Heart left ventricle (tissue), 16 donors: ENCODE results near the gene KIF4A. TPM values are rescaled to one million over a fixed set of nuclear protein-coding genes. Genes with fewer than 3 reads are reported as not detected.

Experiments used
- ATAC-seq, 4 donors: fragments of 200-7000 bp; cut with Tn5 transposase; one replicate each; pipeline ENCODE4 v1.9.1; 2020 to 2022; ENCODE audit warnings: moderate library complexity in 4 of 4, mild to moderate bottlenecking in 3 of 4, moderate number of reproducible peaks in 1 of 4
- DNase-seq, 5 donors: peaks; one replicate each; pipeline ENCODE4 v3.0.0-alpha.2; 2020
- H3K27ac ChIP-seq, 12 donors: fragments of 200-600 bp; sonication (generic) in 4 of 12; one replicate each; pipeline versions ENCODE4 v1.5.0 to v1.8.0; 2016 to 2022; ENCODE audit warnings: mild to moderate bottlenecking in 2 of 12
- H3K27me3 ChIP-seq, 9 donors: fragments of 200-600 bp; sonication (generic) in 2 of 9; one replicate each; pipeline versions ENCODE4 v1.5.1 to v1.8.0; 2016 to 2022; ENCODE audit warnings: mild to moderate bottlenecking in 3 of 9
- H3K36me3 ChIP-seq, 9 donors: fragments of 200-600 bp; sonication (generic) in 2 of 9; one replicate each; pipeline versions ENCODE4 v1.5.0 to v1.8.0; 2018 to 2022; ENCODE audit warnings: mild to moderate bottlenecking in 2 of 9
- H3K4me1 ChIP-seq, 12 donors: fragments of 200-600 bp; sonication (generic) in 4 of 12; one replicate each; pipeline versions ENCODE4 v1.5.0 to v1.8.0; 2016 to 2022; ENCODE audit warnings: mild to moderate bottlenecking in 3 of 12
- H3K4me3 ChIP-seq, 12 donors: fragments of 200-600 bp; sonication (generic) in 4 of 12; one replicate each; pipeline versions ENCODE4 v1.5.0 to v1.8.0; 2017 to 2022; ENCODE audit warnings: mild to moderate bottlenecking in 9 of 12, moderate library complexity in 4 of 12
- H3K9me3 ChIP-seq, 12 donors: fragments of 200-600 bp; sonication (generic) in 4 of 12; one replicate each; pipeline versions ENCODE4 v1.5.0 to v1.8.0; 2016 to 2022; ENCODE audit warnings: mild to moderate bottlenecking in 1 of 12
- CTCF ChIP-seq, 12 donors: fragments of 200-600 bp; sonication (generic) in 4 of 12; IDR thresholded peaks; one replicate each; pipeline versions ENCODE4 v1.5.0 to v1.8.0; 2018 to 2022; ENCODE audit warnings: antibody characterized with exemption in 12 of 12, mild to moderate bottlenecking in 5 of 12
- POLR2A ChIP-seq, 2 donors: fragments of 450-650 bp; IDR thresholded peaks; one replicate each; pipeline ENCODE4 v1.6.1; 2017; ENCODE audit warnings: antibody characterized with exemption in 2 of 2, mild to moderate bottlenecking in 2 of 2, moderate library complexity in 2 of 2
- WGBS, 4 donors: extraction: QIAGEN DNeasy Blood & Tissue Kit in 2 of 4; methylation state at CpG; one replicate each; pipeline versions ENCODE4 v1.1.5 to v1.1.7; 2013 to 2018; 5-methylcytosine and 5-hydroxymethylcytosine counted together
- intact Hi-C, 10 donors: fragments of 100-400 bp; cut with DNase I; formaldehyde crosslinking; loops; one replicate each; pipeline versions ENCODE4 v1.11.1 to v1.14.2; 2022
- polyA plus RNA-seq, 2 donors: library from polyadenylated mRNA; stranded (reverse); fragments of 200-250 nt; gene quantifications; one replicate each; pipeline ENCODE4 v1.2.3, GENCODE V29; 2013
- total RNA-seq, 9 donors: library from RNA; depleted of rRNA in 2 of 9; stranded (reverse); fragments of >200 nt in 2 of 9; fragmentation: NEBNext Ultra II Directional in 3 of 9; extraction: Animal tissue kit (Norgen Biotek cat#: 25700) in 3 of 9; gene quantifications; one replicate each; pipeline versions ENCODE4 v1.1.0 to v1.2.4, GENCODE V29; 2016 to 2023
- donor health status: ischemic (EF 13 %, LVEDD 7.1; RV severe dilation, severe dysfunction).
- donor health status: healthy with polysubstance abuse.
- donor health status: DM: no; HTN: yes; CAD: no.
- donor health status: DM: no; HTN: no; CAD: no.
- donor health status: ischemic (EF 25% LVEDD 6.9; RV normal size, moderate dysfunction).
- donor health status: ischemic (EF 25% LVEDD 5.7; RV mildly dilated, moderate dysfunction).
- donor health status: healthy.
- donor health status: DM: yes; HTN: yes; CAD: no.
- donor health status: ischemic (EF 35%, LVEDD 5.7; RV mildly dilated, moderate dysfunction).
- donor health status: nonischemic (EF 11% LVEDD 7.7; RV severe dilation, severe dysfunction).
- donor health status: DM: yes; HTN: yes; CAD: no.
- donor health status: PGD.
- donor health status: ischemic (EF 29% LVEDD 5.4; RV normal size, mild dysfunction).
- donor health status: nonischemic (EF 23%, LVEDD 6.1; RV moderate dilation, normal function).

Gene KIF4A
- total and polyA plus RNA-seq, 11 donors, result 0.04 to 4.1 (median 0.18) TPM; not detected in 2

- H3K27me3 ChIP-seq, result peaks cover 0 to 7% (median 0%) of the 10 kb centered on the region in 9 donors
- DNase-seq, result no peak
- ATAC-seq, result no peak
- WGBS, 4 donors, result 70 to 97% (median 84%) methylated on average over 2 of the region's 2 CpGs
- no peak overlapping the region for H3K27ac ChIP-seq
- TF ChIP-seq CTCF (IDR thresholded peaks at IDR 0.05) (no peak), POLR2A (IDR thresholded peaks at IDR 0.05) (no peak)
- peaks cover 0 to 3% (median 0%) of the 10 kb centered on the region in 12 donors for H3K4me1 ChIP-seq
- no peak overlapping the region for H3K4me3 ChIP-seq
- intact Hi-C loops, result no loop called here
- no peaks in the 10 kb centered on the region for H3K9me3 ChIP-seq
- no peaks in the 10 kb centered on the region for H3K36me3 ChIP-seq
Measured at GRCh38 chrX:70402721-70403120, 112.8 kb downstream of the KIF4A start.

GRCh38 chrX:70405003-70405402, 115.1 kb downstream of the KIF4A start:
- Histone ChIP-seq H3K27ac (no peak overlapping the region), H3K4me1 (no peaks in the 10 kb centered on the region), H3K4me3 (no peak overlapping the region), H3K27me3 (peaks cover 0 to 7% (median 0%) of the 10 kb centered on the region in 9 donors), H3K9me3 (no peaks in the 10 kb centered on the region), H3K36me3 (no peaks in the 10 kb centered on the region)
- DNase-seq, result no peak
- 58 to 97% (median 81%) methylated on average over 1 of the region's 1 CpG for WGBS, 4 donors
- intact Hi-C loops, result no loop called here
- TF ChIP-seq POLR2A (IDR thresholded peaks at IDR 0.05) (no peak), CTCF (IDR thresholded peaks at IDR 0.05) (no peak)
- ATAC-seq, result no peak

- TF ChIP-seq POLR2A (IDR thresholded peaks at IDR 0.05) (no peak), CTCF (IDR thresholded peaks at IDR 0.05) (no peak)
- H3K4me3 ChIP-seq, result no peak overlapping the region
- H3K27ac ChIP-seq, result no peak overlapping the region
- no peaks in the 10 kb centered on the region for H3K4me1 ChIP-seq
- ATAC-seq, result no peak
- no peaks in the 10 kb centered on the region for H3K36me3 ChIP-seq
- WGBS, 4 donors, result 76 to 99% (median 89%) methylated on average over 2 of the region's 2 CpGs
- DNase-seq, result no peak
- H3K27me3 ChIP-seq, result peaks cover 0 to 6% (median 0%) of the 10 kb centered on the region in 9 donors
- intact Hi-C loops, result no loop called here
- H3K9me3 ChIP-seq, result no peaks in the 10 kb centered on the region
Measured at GRCh38 chrX:70410921-70411320, 121.0 kb downstream of the KIF4A start.

GRCh38 chrX:70411475-70411874, 121.6 kb downstream of the KIF4A start:
- Histone ChIP-seq H3K27me3 (peaks cover 0 to 6% (median 0%) of the 10 kb centered on the region in 9 donors), H3K36me3 (no peaks in the 10 kb centered on the region), H3K27ac (no peak overlapping the region), H3K9me3 (no peaks in the 10 kb centered on the region), H3K4me3 (no peak overlapping the region), H3K4me1 (no peaks in the 10 kb centered on the region)
- DNase-seq (no peak), ATAC-seq (no peak)
- WGBS, 4 donors, result 59 to 97% (median 85%) methylated on average over 3 of the region's 3 CpGs
- intact Hi-C loops, result no loop called here
- TF ChIP-seq CTCF (IDR thresholded peaks at IDR 0.05), result no peak
- no peak for TF ChIP-seq POLR2A (IDR thresholded peaks at IDR 0.05)
